Measurements from ENCODE around the gene COL17A1.
A peak's percentile ranks its signal among the peaks of the same experiment; 100 is the strongest.

DNA sequence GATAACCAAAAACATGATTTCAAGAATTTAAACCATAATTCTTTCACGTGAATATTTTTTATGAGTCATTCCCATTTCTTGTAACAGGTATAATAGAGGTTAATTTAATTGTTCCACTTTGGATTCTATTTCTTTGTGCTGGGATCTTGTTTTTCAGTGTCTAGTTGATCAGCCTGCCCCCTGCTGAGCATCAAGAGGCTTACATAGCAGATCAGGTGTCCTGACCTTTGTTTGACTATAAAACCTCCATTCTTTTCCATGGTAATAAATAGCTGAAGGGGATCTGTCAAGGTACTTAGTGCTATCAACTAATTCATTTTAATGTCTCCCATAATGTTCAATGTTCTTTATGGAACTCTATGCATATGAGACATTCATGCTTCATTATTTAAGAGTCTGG is 4.9 kb downstream of the COL17A1 start:
- TF ChIP-seq, protein P1, sequence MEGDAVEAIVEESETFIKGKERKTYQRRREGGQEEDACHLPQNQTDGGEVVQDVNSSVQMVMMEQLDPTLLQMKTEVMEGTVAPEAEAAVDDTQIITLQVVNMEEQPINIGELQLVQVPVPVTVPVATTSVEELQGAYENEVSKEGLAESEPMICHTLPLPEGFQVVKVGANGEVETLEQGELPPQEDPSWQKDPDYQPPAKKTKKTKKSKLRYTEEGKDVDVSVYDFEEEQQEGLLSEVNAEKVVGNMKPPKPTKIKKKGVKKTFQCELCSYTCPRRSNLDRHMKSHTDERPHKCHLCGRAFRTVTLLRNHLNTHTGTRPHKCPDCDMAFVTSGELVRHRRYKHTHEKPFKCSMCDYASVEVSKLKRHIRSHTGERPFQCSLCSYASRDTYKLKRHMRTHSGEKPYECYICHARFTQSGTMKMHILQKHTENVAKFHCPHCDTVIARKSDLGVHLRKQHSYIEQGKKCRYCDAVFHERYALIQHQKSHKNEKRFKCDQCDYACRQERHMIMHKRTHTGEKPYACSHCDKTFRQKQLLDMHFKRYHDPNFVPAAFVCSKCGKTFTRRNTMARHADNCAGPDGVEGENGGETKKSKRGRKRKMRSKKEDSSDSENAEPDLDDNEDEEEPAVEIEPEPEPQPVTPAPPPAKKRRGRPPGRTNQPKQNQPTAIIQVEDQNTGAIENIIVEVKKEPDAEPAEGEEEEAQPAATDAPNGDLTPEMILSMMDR (conservative IDR thresholded peaks at IDR 0.05; ENCODE audit: low read depth, low read length) = peak; percentile 67
- TF ChIP-seq EZH2phosphoT487 (IDR thresholded peaks at IDR 0.05; ENCODE audit: borderline replicate concordance, low read length) (no peak), EZH2 (IDR thresholded peaks at IDR 0.05; ENCODE audit: low read length, unreplicated experiment) (no peak)
